ENCODE results near the gene KCNQ1OT1. TPM values are rescaled to one million over a fixed set of nuclear protein-coding genes. Genes with fewer than 3 reads are reported as not detected.

Gene KCNQ1OT1
- total and polyA plus RNA-seq, 4 donors: 0.08 to 5.4 (median 1.2) TPM

DNA sequence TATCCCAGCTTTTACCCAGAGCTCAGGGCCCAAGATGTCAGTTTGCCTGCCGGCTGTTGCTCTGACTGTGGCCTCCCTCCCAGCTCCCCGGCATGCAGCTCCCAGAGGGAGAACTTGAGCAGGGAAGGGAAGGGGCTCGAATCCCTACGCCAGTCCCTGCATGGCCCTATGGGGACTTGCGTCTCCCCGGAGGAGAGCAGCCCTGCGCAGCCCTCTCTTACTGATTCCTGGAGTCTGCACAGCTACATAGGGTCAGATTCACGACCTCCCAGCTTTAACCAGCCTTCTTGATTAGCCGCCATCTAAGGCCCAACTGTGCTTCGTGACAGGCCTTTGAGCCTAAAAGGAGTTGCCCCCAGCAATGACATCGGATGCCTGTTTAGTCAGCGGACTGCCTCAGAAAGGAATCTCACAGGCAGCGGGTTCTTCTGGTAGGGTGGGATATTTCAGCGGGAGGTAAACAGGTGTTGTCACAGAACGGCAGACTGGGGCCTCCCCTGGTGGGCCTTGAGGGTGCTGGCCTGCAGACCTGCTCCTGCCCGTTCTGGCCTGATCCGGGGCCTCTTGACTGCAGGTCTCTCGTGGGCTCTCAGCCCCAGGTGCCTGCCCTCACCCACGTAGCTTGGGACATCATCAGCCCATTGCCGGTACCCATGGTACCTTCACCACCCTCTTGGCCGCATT lies 43.8 kb upstream of the KCNQ1OT1 start:
- ATAC-seq (ENCODE audit: low FRiP score): no peak
- DNase-seq: peak; percentile 21 to 57
- Histone ChIP-seq H3K36me3 (ENCODE audit: control insufficient read depth in 1 of 2, insufficient read depth in 2 of 2, low read length in 1 of 2) (no peaks in the 10 kb centered on the region), H3K9me3 (ENCODE audit: control insufficient read depth, low read length) (no peaks in the 10 kb centered on the region), H3K4me1 (ENCODE audit: control insufficient read depth in 1 of 2, insufficient read depth in 2 of 2, low read length in 2 of 2) (no peaks in the 10 kb centered on the region), H3K27me3 (ENCODE audit: control insufficient read depth in 1 of 2, insufficient read depth in 2 of 2, low read length in 1 of 2) (no peaks in the 10 kb centered on the region), H3K27ac (ENCODE audit: low read depth in 1 of 2, low read length in 2 of 2) (no peak overlapping the region), H3K4me3 (ENCODE audit: low read length in 2 of 2) (no peak overlapping the region)
- intact Hi-C loops (cut with DNase I): no loop called here
- 97% methylated on average over 20 to 21 of the region's 21 CpGs for WGBS, 2 donors

DNA sequence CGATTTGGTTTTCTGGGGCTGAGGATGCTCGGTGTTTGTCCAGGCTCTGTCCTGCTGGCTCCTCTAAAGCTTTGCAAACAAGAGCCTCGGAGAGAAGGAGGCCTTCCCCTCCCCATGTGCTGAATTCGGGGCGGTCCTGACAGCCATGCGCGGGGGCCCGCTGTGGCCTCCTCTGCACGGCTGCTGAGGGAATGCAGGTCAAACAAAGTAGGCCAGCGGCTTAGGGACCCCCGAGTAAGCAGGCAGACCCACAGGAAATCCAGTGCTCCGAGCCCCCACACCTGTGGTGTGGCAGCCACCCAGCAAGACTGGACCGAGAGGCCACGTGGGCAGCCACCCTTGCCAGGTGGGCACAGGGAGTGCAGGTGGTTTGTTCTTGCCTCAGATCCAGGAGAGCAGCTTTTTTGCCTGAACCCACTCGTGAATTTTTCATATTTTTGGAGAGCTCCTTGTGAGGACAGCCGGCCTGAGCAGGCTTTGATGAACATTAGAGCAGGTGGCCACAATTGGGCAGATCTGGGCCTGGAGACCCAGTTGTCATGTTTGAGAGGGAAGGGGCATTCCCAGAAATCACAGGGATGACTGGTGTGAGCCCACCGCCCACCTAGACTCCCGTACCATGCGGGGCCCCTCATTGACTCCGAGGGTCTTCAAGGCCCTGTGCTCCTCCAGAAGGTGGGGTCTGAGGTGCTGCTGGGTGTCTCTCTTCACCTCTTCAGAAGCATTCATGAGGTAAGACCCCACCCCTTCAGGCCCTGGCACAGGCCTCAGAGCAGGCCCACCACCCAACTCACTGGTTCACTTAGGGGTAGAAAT lies 43.0 kb upstream of the KCNQ1OT1 start:
- Histone ChIP-seq H3K27ac (ENCODE audit: low read depth in 1 of 2, low read length in 2 of 2) (no peak overlapping the region), H3K36me3 (ENCODE audit: control insufficient read depth in 1 of 2, insufficient read depth in 2 of 2, low read length in 1 of 2) (no peaks in the 10 kb centered on the region), H3K4me1 (ENCODE audit: control insufficient read depth in 1 of 2, insufficient read depth in 2 of 2, low read length in 2 of 2) (no peaks in the 10 kb centered on the region), H3K27me3 (ENCODE audit: control insufficient read depth in 1 of 2, insufficient read depth in 2 of 2, low read length in 1 of 2) (no peaks in the 10 kb centered on the region), H3K9me3 (ENCODE audit: control insufficient read depth, low read length) (no peaks in the 10 kb centered on the region), H3K4me3 (ENCODE audit: low read length in 2 of 2) (no peak overlapping the region)
- ATAC-seq (ENCODE audit: low FRiP score) (no peak), DNase-seq (peak; percentile 26 to 46)
- intact Hi-C loops (cut with DNase I): no loop called here
- 91 to 93% methylated on average over 20 of the region's 20 CpGs for WGBS, 2 donors

DNA sequence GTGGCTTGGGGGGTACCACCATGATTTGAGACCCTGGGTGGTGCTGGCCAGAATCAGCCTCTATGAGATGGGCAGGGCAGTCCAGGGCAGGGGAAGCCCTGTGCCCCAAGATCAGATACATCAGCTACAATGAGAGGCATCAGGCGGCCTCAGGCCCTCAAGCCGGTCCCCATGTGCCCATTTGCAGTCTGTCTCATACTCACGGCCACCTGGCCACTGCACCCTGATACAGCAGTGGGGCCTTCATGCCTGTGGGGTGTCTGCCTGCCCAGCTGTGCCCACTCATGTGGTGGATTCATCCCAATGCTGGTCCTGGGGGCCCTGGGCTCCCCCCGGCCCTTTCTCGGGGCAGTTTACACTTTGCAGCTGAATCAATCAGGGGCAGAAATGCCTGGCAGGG lies 42.4 kb upstream of the KCNQ1OT1 start:
- DNase-seq: peak; percentile 34 to 59
- H3K27ac ChIP-seq (ENCODE audit: low read depth in 1 of 2, low read length in 2 of 2): no peak overlapping the region

DNA sequence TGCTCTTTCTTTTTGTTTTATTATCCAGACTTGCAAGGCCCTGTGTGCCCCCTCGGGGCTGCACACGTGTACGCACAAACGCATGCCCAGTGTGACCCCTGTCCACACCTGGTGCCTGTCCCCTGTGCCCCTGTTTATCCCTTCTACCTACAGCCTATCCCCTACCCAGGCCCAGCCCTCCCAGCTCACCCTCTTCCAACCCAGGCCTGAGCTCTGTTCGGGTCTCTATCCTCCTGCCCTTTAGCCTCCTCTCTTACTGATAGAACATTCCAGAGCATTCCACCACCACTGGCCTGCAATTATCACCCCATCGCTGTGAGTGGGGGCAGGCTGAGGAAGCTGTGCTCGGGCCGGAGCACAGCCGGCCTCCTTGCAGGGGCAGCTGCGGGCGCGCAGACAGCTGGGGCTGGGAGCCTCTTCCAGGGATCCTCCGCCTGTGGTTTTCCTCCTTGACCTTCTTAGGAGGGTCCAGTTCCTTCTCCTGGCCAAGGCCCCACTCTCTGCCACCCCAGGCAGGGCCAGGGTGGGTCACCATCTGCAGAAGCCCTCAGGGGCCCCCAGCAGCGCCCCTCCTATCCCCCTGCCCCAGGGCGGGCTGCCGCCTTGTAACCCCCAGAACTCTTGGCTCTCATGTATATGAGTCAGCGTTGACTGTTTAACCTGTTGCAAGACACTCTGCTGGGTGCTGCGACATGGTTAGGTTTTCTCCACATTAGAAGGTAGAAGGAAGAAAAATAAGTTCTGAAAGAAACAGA lies 41.8 kb upstream of the KCNQ1OT1 start:
- no peak overlapping the region for H3K27ac ChIP-seq (ENCODE audit: low read depth in 1 of 2, low read length in 2 of 2)
- no peaks in the 10 kb centered on the region for H3K36me3 ChIP-seq (ENCODE audit: control insufficient read depth in 1 of 2, insufficient read depth in 2 of 2, low read length in 1 of 2)
- H3K27me3 ChIP-seq (ENCODE audit: control insufficient read depth in 1 of 2, insufficient read depth in 2 of 2, low read length in 1 of 2): no peaks in the 10 kb centered on the region
- WGBS, 2 donors: 85 to 88% methylated on average over 18 of the region's 18 CpGs
- H3K4me3 ChIP-seq (ENCODE audit: low read length in 2 of 2): no peak overlapping the region
- no peak for ATAC-seq (ENCODE audit: low FRiP score)
- intact Hi-C loops (cut with DNase I): no loop called here
- peak; percentile 40 to 62 for DNase-seq
- H3K4me1 ChIP-seq (ENCODE audit: control insufficient read depth in 1 of 2, insufficient read depth in 2 of 2, low read length in 2 of 2): no peaks in the 10 kb centered on the region
- H3K9me3 ChIP-seq (ENCODE audit: control insufficient read depth, low read length): no peaks in the 10 kb centered on the region

More for the DNA sequence above, 42.4 kb upstream of the KCNQ1OT1 start:
- no peak for ATAC-seq (ENCODE audit: low FRiP score)
- Histone ChIP-seq H3K27me3 (ENCODE audit: control insufficient read depth in 1 of 2, insufficient read depth in 2 of 2, low read length in 1 of 2) (no peaks in the 10 kb centered on the region), H3K36me3 (ENCODE audit: control insufficient read depth in 1 of 2, insufficient read depth in 2 of 2, low read length in 1 of 2) (no peaks in the 10 kb centered on the region), H3K4me3 (ENCODE audit: low read length in 2 of 2) (no peak overlapping the region), H3K4me1 (ENCODE audit: control insufficient read depth in 1 of 2, insufficient read depth in 2 of 2, low read length in 2 of 2) (no peaks in the 10 kb centered on the region), H3K9me3 (ENCODE audit: control insufficient read depth, low read length) (no peaks in the 10 kb centered on the region)
- WGBS, 2 donors: 90 to 93% methylated on average over 5 of the region's 5 CpGs
- intact Hi-C loops (cut with DNase I): no loop called here

DNA sequence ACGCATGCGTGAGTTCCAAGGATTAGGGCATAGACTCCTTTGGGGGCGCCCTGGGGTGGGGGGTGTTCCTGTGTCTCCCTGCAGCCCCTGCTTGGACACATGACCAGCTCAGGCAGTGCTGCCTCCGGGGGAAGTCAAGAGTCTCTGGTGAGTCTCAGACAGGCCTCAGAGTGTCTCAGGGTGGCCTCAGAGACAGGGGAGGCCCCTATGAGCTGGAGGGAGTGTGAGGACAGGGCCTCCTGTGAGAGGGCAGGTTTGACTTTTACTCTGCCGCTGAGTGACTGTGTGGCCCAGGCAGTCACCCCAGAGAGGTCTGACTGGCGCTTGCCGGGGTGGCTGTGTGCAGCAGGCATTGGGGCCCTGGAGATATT lies 41.2 kb upstream of the KCNQ1OT1 start:
- DNase-seq (peak; percentile 29 to 70), ATAC-seq (ENCODE audit: low FRiP score) (no peak)
- no peaks in the 10 kb centered on the region for H3K4me1 ChIP-seq (ENCODE audit: control insufficient read depth in 1 of 2, insufficient read depth in 2 of 2, low read length in 2 of 2)
- no peak overlapping the region for H3K4me3 ChIP-seq (ENCODE audit: low read length in 2 of 2)
- intact Hi-C loops (cut with DNase I): no loop called here
- no peaks in the 10 kb centered on the region for H3K9me3 ChIP-seq (ENCODE audit: control insufficient read depth, low read length)
- 94 to 95% methylated on average over 7 of the region's 7 CpGs for WGBS, 2 donors
- no peak overlapping the region for H3K27ac ChIP-seq (ENCODE audit: low read depth in 1 of 2, low read length in 2 of 2)
- H3K36me3 ChIP-seq (ENCODE audit: control insufficient read depth in 1 of 2, insufficient read depth in 2 of 2, low read length in 1 of 2): no peaks in the 10 kb centered on the region
- no peaks in the 10 kb centered on the region for H3K27me3 ChIP-seq (ENCODE audit: control insufficient read depth in 1 of 2, insufficient read depth in 2 of 2, low read length in 1 of 2)

DNA sequence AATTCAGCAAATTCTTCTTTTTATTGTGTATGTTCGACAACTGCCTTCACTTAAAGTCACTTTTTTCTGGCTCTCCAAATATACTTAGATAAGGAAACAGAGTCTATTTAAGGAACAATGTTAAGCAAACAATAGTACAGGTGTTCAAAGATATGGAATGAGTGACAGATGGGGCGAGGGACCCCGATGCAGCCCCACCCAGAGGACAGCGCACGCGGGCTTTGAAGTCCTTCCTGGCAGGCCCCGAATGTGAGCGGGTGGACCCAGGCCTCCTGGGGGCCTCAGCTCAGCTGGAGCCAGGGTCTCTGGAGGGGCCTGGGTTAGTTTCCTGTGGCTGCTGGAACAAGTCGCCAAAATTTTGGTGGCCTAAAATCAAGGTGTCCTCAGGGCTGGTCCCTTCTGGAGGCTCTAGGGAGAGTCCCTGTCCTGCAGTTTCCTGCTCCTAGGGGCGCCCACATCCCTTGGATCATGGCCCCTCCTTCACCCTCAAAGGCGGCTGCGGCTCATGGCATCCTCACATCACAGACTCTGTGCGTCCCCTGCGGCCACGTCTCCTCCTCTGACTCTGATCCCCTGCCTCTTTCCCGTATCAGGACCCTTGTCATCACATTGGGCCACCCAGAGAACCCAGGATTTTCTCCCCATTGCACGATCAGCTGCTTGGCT lies 40.6 kb upstream of the KCNQ1OT1 start:
- intact Hi-C loops (cut with DNase I): no loop called here
- DNase-seq: peak; percentile 34 to 62
- 96 to 97% methylated on average over 17 of the region's 17 CpGs for WGBS, 2 donors
- Histone ChIP-seq H3K9me3 (ENCODE audit: control insufficient read depth, low read length) (no peaks in the 10 kb centered on the region), H3K27me3 (ENCODE audit: control insufficient read depth in 1 of 2, insufficient read depth in 2 of 2, low read length in 1 of 2) (no peaks in the 10 kb centered on the region), H3K4me3 (ENCODE audit: low read length in 2 of 2) (no peak overlapping the region), H3K27ac (ENCODE audit: low read depth in 1 of 2, low read length in 2 of 2) (no peak overlapping the region), H3K36me3 (ENCODE audit: control insufficient read depth in 1 of 2, insufficient read depth in 2 of 2, low read length in 1 of 2) (no peaks in the 10 kb centered on the region), H3K4me1 (ENCODE audit: control insufficient read depth in 1 of 2, insufficient read depth in 2 of 2, low read length in 2 of 2) (no peaks in the 10 kb centered on the region)
- ATAC-seq (ENCODE audit: low FRiP score): no peak

DNA sequence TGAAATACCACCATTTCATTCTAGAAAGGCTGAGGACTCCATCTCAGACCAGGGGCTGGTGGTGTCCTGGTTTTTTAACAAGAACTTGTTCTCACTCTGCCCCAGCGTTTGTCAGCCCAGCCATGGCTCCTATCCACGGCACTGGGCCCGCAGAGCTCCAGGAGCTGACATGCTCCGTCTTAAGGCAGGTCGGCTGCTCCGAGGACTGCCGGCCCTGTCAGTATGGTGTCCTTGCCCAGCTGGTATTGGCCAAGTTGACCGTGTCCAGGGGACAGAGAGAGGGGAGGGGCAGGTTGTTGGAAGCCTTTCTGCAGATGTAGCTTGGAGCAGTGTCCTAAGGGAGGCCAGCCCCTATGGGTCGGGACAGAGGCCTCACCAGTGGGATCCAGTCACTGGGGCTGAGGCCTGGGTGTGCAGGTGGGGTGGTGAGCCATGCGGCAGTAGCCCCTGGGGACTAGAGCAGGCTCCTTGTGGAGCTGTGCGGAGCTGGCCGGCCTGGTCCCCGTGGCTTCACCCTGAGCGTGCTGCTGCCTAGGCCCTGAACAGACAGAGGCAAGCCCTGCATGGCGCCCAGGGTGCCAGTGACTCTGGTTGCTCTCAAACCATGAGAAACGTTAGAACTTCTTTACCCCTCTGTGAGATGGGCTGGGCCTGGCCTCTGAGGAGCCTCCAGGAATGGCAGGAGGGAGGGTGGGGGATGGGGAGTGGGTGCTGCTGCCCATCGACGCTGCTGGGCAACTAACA lies 39.9 kb upstream of the KCNQ1OT1 start:
- H3K27ac ChIP-seq (ENCODE audit: low read depth in 1 of 2, low read length in 2 of 2): no peak overlapping the region
- 94 to 95% methylated on average over 18 of the region's 18 CpGs for WGBS, 2 donors
- no peaks in the 10 kb centered on the region for H3K36me3 ChIP-seq (ENCODE audit: control insufficient read depth in 1 of 2, insufficient read depth in 2 of 2, low read length in 1 of 2)
- no peaks in the 10 kb centered on the region for H3K27me3 ChIP-seq (ENCODE audit: control insufficient read depth in 1 of 2, insufficient read depth in 2 of 2, low read length in 1 of 2)
- no peaks in the 10 kb centered on the region for H3K4me1 ChIP-seq (ENCODE audit: control insufficient read depth in 1 of 2, insufficient read depth in 2 of 2, low read length in 2 of 2)
- no peaks in the 10 kb centered on the region for H3K9me3 ChIP-seq (ENCODE audit: control insufficient read depth, low read length)
- no peak overlapping the region for H3K4me3 ChIP-seq (ENCODE audit: low read length in 2 of 2)
- DNase-seq (peak in 1 of 2 donors; percentile 52), ATAC-seq (ENCODE audit: low FRiP score) (no peak)
- intact Hi-C loops (cut with DNase I): no loop called here

Measured in aorta (tissue), 5 donors.